Measurements from ENCODE around the gene CRB3. TPM values are rescaled to one million over a fixed set of nuclear protein-coding genes. Genes with fewer than 3 reads are reported as not detected.

CRB3 gene
- total RNA-seq, 2 experiments from 2014 or later, result 1.2 to 1.4 TPM

DNA sequence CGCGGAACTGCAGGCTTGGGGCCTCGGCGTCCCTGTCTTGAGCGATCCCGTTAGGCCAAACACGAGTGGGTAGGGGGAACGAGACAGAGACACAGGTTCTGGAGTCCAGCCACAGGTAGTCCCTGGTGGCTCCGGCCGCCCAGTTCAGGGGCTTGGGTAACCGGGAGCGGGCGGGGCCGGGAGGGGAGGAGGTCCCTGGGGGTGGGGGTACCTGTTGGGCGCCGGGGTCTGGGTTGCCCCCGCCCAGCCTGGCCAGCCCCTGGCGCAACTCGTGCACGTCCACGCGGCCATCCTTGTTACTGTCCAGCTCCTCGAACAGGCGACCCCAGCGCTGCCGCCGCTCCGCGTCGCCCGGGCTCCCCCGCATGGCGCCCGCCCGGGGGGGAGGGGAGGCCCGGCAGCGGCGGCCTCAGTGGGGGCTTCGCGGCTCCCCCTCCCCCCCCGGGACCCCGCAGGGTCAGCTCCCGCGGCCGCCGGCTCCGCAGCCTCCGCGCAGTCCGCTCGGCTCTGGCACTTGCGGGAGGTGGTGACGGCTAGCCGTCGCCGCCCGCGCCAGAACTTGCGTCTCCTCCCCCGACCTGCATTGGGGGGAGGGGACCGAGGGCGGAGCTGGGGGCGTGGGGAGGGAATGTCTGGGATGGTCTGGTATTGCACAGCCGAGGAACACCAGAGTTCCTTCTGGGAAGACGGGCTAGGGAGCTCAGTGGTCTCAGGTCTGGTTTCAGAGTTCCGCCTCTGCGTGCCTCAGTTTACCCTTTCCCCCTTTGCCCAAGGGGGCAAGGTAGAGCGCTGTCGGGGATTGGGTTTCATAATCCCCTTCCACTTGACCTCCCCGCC, 4.6 kb upstream of the CRB3 start, which contains the start of gene SLC25A23:
SLC25A23 (minus strand) TSS at position 531 of the 837 bp plus-strand sequence; CDS start at position 367, 164 bp downstream.
- Mint-ChIP-seq H3K9me3 (peaks cover 13% of the 10 kb centered on the region), H3K4me3 (peak within 1 kb of the TSS; percentile 90), H3K36me3 (ENCODE audit: low read depth) (peaks cover 18% of the 10 kb centered on the region), H3K4me1 (ENCODE audit: low read depth) (peaks cover 15% of the 10 kb centered on the region), H3K27ac (peak within 1 kb of the TSS; percentile 78), H3K27me3 (ENCODE audit: low read depth) (no peaks in the 10 kb centered on the region)
- peak; percentile 68 for DNase-seq
- intact Hi-C loops (cut with micrococcal nuclease), result loop anchor here (1.0 to 5.0 kb wide), 11 partner anchors 22 to 555 kb away; partner anchors contain the start of genes CLPP, DENND1C, GPR108 and GTF2F1
- CTCF ChIA-PET, result interaction anchor here (1.0 kb wide), 1 partner anchor 22 kb away, joined by 3 read pairs; the partner anchor contains the start of gene DENND1C

DNA sequence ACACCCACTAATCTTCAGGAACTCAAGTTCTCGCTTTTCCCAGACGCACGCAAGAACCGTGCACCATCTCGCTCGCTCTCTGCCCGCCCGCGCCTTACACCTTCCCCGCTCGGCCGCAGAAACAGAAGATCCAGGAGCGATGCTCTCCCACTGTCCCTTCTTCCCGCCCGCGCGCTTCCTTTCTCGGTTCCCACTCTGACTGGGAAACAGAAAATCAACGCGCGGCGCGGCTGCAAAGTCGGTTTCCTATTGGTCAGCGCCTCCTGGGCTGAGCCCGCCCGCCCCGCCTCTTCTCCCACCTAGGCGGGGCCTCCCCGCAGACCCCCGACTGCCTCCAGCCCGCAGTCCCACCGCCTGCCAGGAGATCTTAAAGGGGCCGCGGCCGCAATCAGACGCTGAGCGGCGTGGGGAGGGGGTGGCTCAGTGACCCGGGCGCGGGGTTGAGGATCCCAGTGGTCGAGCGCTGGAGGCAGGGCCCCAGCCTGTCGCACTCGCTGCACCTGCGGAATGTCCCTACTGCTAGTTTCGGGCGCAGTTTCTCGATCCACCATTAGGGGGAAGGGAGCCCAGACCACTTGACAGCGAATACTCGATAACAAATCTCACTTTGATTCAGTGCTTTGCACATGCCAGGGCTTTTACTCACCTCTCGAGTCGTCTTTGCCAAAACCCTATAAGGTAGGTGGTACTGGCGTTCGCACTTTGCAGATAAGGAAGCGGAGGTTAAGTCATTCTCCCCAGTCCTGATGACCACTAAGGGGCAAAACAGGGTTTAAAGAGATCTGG, 3.8 kb upstream of the CRB3 start:
- Mint-ChIP-seq H3K9me3 (peaks cover 6% of the 10 kb centered on the region), H3K4me1 (ENCODE audit: low read depth) (peaks cover 22% of the 10 kb centered on the region), H3K4me3 (peak overlapping the region; percentile 90), H3K27ac (peak overlapping the region; percentile 78), H3K36me3 (ENCODE audit: low read depth) (peaks cover 10% of the 10 kb centered on the region), H3K27me3 (ENCODE audit: low read depth) (no peaks in the 10 kb centered on the region)
- peak; percentile 98 for DNase-seq
- intact Hi-C loops (cut with micrococcal nuclease), result loop anchor here (1.0 to 5.0 kb wide), 11 partner anchors 21 to 556 kb away; partner anchors contain the start of genes CLPP, DENND1C, GPR108 and GTF2F1
- CTCF ChIA-PET, result no interaction called here

DNA sequence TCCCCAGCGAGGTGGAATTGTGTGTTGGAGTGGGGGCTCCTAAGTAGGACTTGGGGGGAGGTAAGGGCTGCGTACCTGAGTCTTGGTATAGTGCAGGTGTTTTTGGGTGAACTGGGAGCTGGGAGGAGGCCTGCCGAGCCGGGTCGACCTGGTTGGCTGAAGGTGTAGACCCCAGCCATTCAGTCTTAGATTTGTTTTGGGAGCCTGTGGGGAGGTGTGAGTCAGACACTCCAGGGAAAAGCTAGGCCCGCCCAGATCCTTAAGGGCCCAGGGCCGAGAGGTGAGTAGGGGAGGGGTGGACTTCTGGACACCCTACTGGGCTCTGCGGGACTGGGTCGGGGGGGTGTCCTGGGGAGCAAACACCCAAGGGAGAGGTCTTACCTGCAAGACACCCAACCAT, 935 bp downstream of the CRB3 start:
- no peak for DNase-seq
- Mint-ChIP-seq H3K9me3 (no peaks in the 10 kb centered on the region), H3K36me3 (ENCODE audit: low read depth) (peaks cover 6% of the 10 kb centered on the region), H3K4me1 (ENCODE audit: low read depth) (peaks cover 14% of the 10 kb centered on the region), H3K27me3 (ENCODE audit: low read depth) (no peaks in the 10 kb centered on the region), H3K27ac (no peak overlapping the region), H3K4me3 (peak overlapping the region; percentile 34)
- CTCF ChIA-PET, result no interaction called here
- intact Hi-C loops (cut with micrococcal nuclease), result no loop called here

DNA sequence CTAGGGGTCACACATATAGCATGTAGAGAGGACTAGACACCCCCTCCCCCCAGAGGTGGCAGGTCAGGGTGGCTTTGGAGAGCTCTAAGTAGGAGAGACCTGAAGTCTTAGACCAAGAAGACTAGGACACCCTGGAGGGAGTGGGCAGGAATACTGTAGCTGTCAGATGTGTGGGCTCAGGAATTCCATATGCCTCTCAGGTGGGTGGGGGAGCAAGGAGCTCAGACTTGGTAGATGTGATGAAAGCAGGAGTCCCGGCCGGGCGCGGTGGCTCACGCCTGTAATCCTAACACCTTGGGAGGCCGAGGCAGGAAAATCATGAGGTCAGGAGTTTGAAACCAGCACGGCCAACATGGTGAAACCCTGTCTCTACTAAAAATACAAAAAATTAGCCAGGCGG, 1.6 kb downstream of the CRB3 start:
- no peak overlapping the region for H3K4me3 Mint-ChIP-seq
- peaks cover 9% of the 10 kb centered on the region for H3K36me3 Mint-ChIP-seq (ENCODE audit: low read depth)
- H3K27ac Mint-ChIP-seq, result no peak overlapping the region
- peaks cover 11% of the 10 kb centered on the region for H3K4me1 Mint-ChIP-seq (ENCODE audit: low read depth)
- H3K9me3 Mint-ChIP-seq, result no peaks in the 10 kb centered on the region
- CTCF ChIA-PET, result no interaction called here
- H3K27me3 Mint-ChIP-seq (ENCODE audit: low read depth), result no peaks in the 10 kb centered on the region
- intact Hi-C loops (cut with micrococcal nuclease), result no loop called here
- no peak for DNase-seq

DNA sequence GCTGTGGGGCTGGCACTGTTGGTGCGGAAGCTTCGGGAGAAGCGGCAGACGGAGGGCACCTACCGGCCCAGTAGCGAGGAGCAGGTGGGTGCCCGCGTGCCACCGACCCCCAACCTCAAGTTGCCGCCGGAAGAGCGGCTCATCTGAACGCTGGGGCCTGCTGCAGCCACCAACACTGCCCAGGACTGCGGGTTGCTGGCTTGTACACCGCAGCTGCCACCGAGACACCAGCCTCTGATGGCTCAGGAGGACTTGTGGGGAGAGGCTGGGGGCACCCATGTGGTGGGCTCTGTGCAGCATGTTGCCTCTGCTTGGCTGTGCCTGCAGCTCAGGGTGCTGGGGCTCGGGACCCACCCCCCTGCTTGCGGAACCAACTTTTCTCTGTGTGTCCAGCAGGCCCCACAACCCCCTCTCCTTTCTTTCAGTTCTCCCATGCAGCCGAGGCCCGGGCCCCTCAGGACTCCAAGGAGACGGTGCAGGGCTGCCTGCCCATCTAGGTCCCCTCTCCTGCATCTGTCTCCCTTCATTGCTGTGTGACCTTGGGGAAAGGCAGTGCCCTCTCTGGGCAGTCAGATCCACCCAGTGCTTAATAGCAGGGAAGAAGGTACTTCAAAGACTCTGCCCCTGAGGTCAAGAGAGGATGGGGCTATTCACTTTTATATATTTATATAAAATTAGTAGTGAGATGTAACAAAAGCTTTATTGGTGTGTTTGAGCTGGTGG, 2.6 kb downstream of the CRB3 start:
- Mint-ChIP-seq H3K4me3 (no peak overlapping the region), H3K4me1 (ENCODE audit: low read depth) (peaks cover 11% of the 10 kb centered on the region), H3K27me3 (ENCODE audit: low read depth) (no peaks in the 10 kb centered on the region), H3K27ac (peak overlapping the region; percentile 56), H3K9me3 (no peaks in the 10 kb centered on the region), H3K36me3 (ENCODE audit: low read depth) (peaks cover 11% of the 10 kb centered on the region)
- no peak for DNase-seq
- CTCF ChIA-PET, result no interaction called here
- intact Hi-C loops (cut with micrococcal nuclease), result no loop called here

DNA sequence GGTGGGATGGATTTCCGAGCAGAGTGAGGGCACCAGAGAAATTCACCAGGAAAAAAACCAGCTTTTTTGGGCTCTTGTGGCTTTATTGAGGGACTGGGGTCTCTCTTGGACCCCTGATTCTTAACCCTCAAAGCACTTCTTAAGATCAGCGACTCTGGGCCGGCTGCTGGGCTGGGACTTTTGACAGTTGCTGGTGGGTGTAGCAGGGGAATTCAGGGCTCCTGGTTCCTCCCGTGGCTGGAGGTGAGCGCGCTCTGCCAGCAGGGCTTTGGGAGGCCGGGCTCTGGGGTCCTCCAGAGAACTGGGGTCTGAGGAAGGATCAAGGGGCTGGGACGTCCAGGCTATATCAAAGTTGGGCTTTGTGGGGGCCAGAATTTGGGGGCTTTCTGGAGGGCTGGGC, 3.3 kb downstream of the CRB3 start:
- Mint-ChIP-seq H3K4me1 (ENCODE audit: low read depth) (peaks cover 11% of the 10 kb centered on the region), H3K27me3 (ENCODE audit: low read depth) (no peaks in the 10 kb centered on the region), H3K4me3 (no peak overlapping the region), H3K36me3 (ENCODE audit: low read depth) (peaks cover 11% of the 10 kb centered on the region), H3K27ac (peak overlapping the region; percentile 76), H3K9me3 (no peaks in the 10 kb centered on the region)
- intact Hi-C loops (cut with micrococcal nuclease), result no loop called here
- DNase-seq, result no peak
- CTCF ChIA-PET, result no interaction called here

DNA sequence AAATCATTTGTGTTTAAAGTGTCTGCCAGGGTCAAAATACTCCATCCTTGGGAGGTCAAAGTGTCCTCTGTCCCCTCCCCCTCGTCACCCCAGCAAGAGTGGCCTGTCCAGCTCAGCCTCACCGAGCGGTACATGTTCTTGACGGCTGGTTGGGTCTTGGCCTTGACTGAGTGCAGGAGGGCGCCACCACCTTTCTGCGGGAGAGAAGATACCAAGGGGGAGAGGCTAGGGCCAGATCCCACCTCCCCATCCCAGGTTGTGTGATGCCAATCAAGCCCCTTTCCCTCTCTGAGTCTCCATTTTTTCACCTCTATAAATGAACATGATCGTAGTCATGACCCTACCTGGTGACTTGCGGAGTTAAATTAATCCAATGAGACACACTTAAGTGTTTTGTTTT, 6.1 kb downstream of the CRB3 start:
- no peaks in the 10 kb centered on the region for H3K9me3 Mint-ChIP-seq
- H3K36me3 Mint-ChIP-seq (ENCODE audit: low read depth), result peaks cover 16% of the 10 kb centered on the region
- no peak overlapping the region for H3K27ac Mint-ChIP-seq
- DNase-seq, result no peak
- peaks cover under 1% of the 10 kb centered on the region for H3K4me1 Mint-ChIP-seq (ENCODE audit: low read depth)
- intact Hi-C loops (cut with micrococcal nuclease), result no loop called here
- no peaks in the 10 kb centered on the region for H3K27me3 Mint-ChIP-seq (ENCODE audit: low read depth)
- H3K4me3 Mint-ChIP-seq, result no peak overlapping the region
- CTCF ChIA-PET, result interaction anchor here (0.7 kb wide), 1 partner anchor 27 kb away, joined by 3 read pairs; no protein-coding TSS in a partner anchor

DNA sequence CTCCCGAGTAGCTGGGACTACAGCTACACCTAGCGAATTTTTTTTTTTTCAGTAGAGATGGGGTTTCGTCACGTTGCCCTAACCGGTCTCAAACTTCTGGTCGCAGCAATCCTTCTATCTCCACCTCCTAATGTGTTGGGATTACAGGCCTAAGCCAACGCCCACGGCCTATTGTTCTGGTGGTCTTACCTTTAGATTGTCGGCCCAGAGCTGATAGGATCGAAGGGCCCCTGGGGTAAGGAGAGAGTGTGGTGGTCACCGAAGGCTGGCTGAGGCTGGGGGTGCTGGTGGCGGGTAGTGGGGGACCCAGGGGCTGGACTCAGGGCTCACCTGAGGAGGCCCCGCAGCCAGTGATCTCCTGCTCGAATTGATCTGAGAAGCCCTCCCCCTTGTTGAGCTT, 7.0 kb downstream of the CRB3 start:
- CTCF ChIA-PET, result interaction anchor here (0.6 to 0.7 kb wide), 2 partner anchors 26 to 411 kb away, joined by 3 read pairs; no protein-coding TSS in a partner anchor

DNA sequence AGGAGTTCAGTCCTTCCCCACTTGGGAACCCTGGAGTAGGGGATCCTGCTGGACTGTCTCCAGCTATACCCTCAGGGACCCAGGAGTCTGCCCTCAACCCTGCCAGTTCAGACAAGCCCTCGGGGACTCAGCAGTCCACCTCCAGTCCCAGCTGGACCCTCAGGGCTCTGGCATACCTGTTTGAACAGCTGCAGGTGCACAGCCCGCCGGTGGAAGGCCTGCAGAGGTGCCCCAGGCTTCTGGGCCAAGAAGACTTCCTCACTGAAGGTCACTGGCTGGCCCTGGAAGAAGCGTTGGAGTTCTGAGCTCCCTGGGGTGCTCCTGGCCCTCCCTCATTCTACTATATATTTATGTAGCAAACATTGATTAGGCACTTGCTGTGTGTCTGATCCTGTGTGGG, 8.6 kb downstream of the CRB3 start:
- Mint-ChIP-seq H3K9me3 (no peaks in the 10 kb centered on the region), H3K27ac (no peak overlapping the region), H3K4me3 (no peak overlapping the region), H3K36me3 (ENCODE audit: low read depth) (peaks cover 24% of the 10 kb centered on the region), H3K4me1 (ENCODE audit: low read depth) (no peaks in the 10 kb centered on the region), H3K27me3 (ENCODE audit: low read depth) (no peaks in the 10 kb centered on the region)
- CTCF ChIA-PET, result interaction anchor here (1.1 kb wide), 1 partner anchor 32 kb away, joined by 3 read pairs; no protein-coding TSS in a partner anchor
- no peak for DNase-seq
- intact Hi-C loops (cut with micrococcal nuclease), result no loop called here

More for the DNA sequence above, 7.0 kb downstream of the CRB3 start:
- no peaks in the 10 kb centered on the region for H3K9me3 Mint-ChIP-seq
- no peaks in the 10 kb centered on the region for H3K4me1 Mint-ChIP-seq (ENCODE audit: low read depth)
- no peak for DNase-seq
- H3K27ac Mint-ChIP-seq, result no peak overlapping the region
- no peaks in the 10 kb centered on the region for H3K27me3 Mint-ChIP-seq (ENCODE audit: low read depth)
- no peak overlapping the region for H3K4me3 Mint-ChIP-seq
- H3K36me3 Mint-ChIP-seq (ENCODE audit: low read depth), result peaks cover 18% of the 10 kb centered on the region
- intact Hi-C loops (cut with micrococcal nuclease), result no loop called here

DNA sequence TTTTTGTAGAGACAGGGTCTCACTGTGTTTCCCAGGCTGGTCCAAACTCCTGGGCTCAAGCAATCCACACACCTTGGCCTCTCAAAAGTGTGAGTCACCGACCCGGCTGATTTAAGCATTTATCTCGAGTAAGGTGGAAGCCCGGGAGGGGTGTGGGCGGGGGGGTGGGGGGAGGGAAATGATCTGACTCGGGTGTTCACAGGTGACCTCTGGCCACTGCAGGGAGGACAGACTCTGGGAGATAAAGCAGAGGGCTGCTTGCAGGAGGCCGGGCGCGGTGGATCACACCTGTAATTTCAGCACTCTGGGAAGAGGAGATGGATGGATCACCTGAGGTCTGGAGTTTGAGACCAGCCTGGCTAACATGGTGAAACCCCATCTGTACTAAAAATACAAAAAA, 9.6 kb downstream of the CRB3 start:
- Mint-ChIP-seq H3K4me3 (no peak overlapping the region), H3K27me3 (ENCODE audit: low read depth) (no peaks in the 10 kb centered on the region), H3K9me3 (no peaks in the 10 kb centered on the region), H3K36me3 (ENCODE audit: low read depth) (peaks cover 22% of the 10 kb centered on the region), H3K4me1 (ENCODE audit: low read depth) (no peaks in the 10 kb centered on the region), H3K27ac (no peak overlapping the region)
- DNase-seq, result no peak
- intact Hi-C loops (cut with micrococcal nuclease), result no loop called here
- CTCF ChIA-PET, result interaction anchor here (1.1 kb wide), 1 partner anchor 31 kb away, joined by 3 read pairs; no protein-coding TSS in a partner anchor

DNA sequence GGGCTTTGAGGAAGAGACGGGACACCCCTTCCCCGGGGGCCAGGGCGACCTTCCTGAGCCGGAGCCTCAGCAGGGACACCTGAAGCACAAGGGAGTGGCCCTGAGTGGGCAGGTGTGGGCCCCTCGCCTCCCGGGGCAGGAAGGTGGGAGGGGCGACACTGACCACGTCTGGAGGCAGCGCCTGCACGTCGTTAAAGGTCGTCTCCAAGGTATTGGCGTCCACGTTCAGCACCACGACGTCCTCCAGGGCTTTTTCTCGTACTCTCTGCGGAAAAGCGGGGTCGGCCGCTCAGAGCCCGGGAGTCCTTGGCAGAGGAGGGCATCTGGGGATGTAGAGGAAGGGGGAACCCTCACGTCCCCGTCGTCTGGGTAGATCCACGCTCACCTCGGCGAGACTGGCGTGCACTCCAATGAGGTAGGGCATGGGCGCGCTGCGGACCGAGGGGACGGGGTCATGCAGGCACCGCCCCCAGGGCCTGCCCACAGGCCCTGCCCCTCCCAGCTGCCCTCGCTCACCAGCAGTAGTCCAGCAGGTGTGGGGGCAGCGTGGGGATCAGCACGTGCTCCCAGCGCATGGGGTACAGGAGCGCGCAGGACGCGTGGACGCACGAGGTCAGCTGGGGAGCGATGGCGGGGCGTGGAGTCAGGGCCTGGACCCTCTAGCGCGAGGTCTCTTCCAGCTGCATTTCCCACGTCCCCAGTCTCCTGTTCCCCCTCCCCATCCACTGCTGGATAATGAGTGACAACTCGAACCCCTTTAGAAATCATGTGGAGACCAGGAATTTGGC, 11.4 kb downstream of the CRB3 start:
- H3K4me1 Mint-ChIP-seq (ENCODE audit: low read depth), result peaks cover 11% of the 10 kb centered on the region
- CTCF ChIA-PET, result no interaction called here
- H3K9me3 Mint-ChIP-seq, result no peaks in the 10 kb centered on the region
- H3K36me3 Mint-ChIP-seq (ENCODE audit: low read depth), result peaks cover 18% of the 10 kb centered on the region
- H3K27ac Mint-ChIP-seq, result no peak overlapping the region
- no peak for DNase-seq
- H3K27me3 Mint-ChIP-seq (ENCODE audit: low read depth), result no peaks in the 10 kb centered on the region
- H3K4me3 Mint-ChIP-seq, result no peak overlapping the region
- intact Hi-C loops (cut with micrococcal nuclease), result no loop called here

All from activated naive CD4-positive, alpha-beta T cell treated with anti-CD3 and anti-CD28 coated beads for 36 hours (primary cell).